GM21526 (cell line): ENCODE results near the gene MSANTD3.

Experiments used
- ATAC-seq: cut with Tn5 transposase; IDR thresholded peaks from one replicate; pipeline ENCODE4 v1.9.1; 2021; ENCODE audit warnings: moderate library complexity; ENCODE audit not compliant: unreplicated experiment, low FRiP score

MSANTD3 gene

DNA sequence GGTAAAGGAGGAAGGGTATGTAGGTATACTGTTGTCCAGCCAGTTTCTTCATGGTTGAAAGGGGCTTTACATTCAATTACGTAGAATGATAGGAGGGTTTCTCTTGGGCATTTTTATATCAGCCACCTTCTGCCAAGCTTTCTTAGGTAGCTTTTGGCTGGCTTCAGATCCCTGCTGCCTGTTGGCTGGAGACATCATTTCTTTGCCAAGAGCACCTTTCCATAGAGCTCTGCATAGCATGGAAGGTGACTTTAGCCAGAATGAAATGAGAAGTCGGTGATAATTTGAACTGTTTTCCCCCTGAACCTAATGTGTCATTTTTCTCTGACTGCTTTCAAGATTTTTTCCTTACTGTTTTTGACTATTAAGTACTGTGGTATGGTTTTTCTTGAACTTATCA, 72.9 kb downstream of the MSANTD3 start:
- ATAC-seq: no peak
